Liver (tissue), 9 donors: ENCODE results near the gene EOLA1. TPM values are rescaled to one million over a fixed set of nuclear protein-coding genes. Genes with fewer than 3 reads are reported as not detected.

ENCODE experiments used
- DNase-seq: peaks from one replicate; pipeline ENCODE4 v3.0.0-alpha.2; 2017; ENCODE audit warnings: low spot score
- H3K27ac ChIP-seq, 2 donors: one replicate each; pipeline ENCODE4 v1.7.0; 2013; ENCODE audit warnings: inconsistent platforms in 2 of 2, low read length in 2 of 2, control low read depth in 1 of 2, low read depth in 1 of 2, mild to moderate bottlenecking in 1 of 2
- H3K27me3 ChIP-seq, 4 donors: one replicate each; pipeline versions ENCODE4 v1.6.1 to v1.7.0; 2013; ENCODE audit warnings: low read length in 3 of 4, inconsistent platforms in 1 of 4, mild to moderate bottlenecking in 1 of 4, moderate library complexity in 1 of 4; ENCODE audit not compliant: control insufficient read depth in 4 of 4, insufficient read depth in 4 of 4
- H3K36me3 ChIP-seq, 4 donors: one replicate each; pipeline versions ENCODE4 v1.6.1 to v1.7.0; 2013; ENCODE audit warnings: low read length in 3 of 4, mild to moderate bottlenecking in 3 of 4, low read depth in 1 of 4, moderate library complexity in 1 of 4; ENCODE audit not compliant: control insufficient read depth in 4 of 4, insufficient read depth in 3 of 4
- H3K4me1 ChIP-seq, 4 donors: one replicate each; pipeline versions ENCODE4 v1.6.1 to v1.7.0; 2013; ENCODE audit warnings: low read length in 3 of 4, mild to moderate bottlenecking in 3 of 4, moderate library complexity in 1 of 4; ENCODE audit not compliant: control insufficient read depth in 4 of 4, insufficient read depth in 4 of 4
- H3K4me3 ChIP-seq, 3 donors: one replicate each; pipeline versions ENCODE4 v1.6.1 to v1.7.0; 2013; ENCODE audit warnings: low read length in 3 of 3, control low read depth in 1 of 3, low read depth in 1 of 3, mild to moderate bottlenecking in 1 of 3
- H3K9ac ChIP-seq, 2 donors: one replicate each; pipeline ENCODE4 v1.7.0; 2013; ENCODE audit warnings: low read length in 2 of 2, mild to moderate bottlenecking in 2 of 2, moderate library complexity in 2 of 2, control low read depth in 1 of 2, low read depth in 1 of 2
- H3K9me3 ChIP-seq, 4 donors: one replicate each; pipeline versions ENCODE4 v1.6.1 to v1.7.0; 2013; ENCODE audit warnings: low read length in 3 of 4; ENCODE audit not compliant: control insufficient read depth in 4 of 4
- EGR1 ChIP-seq, 2 donors: IDR thresholded peaks; 2 replicates each; pipeline ENCODE4 v1.6.1; 2016 to 2018; ENCODE audit warnings: antibody characterized with exemption in 2 of 2, low read depth in 2 of 2
- FOXA1 ChIP-seq: IDR thresholded peaks from 2 replicates; pipeline ENCODE4 v1.6.1; 2016; ENCODE audit warnings: antibody characterized with exemption
- FOXA2 ChIP-seq: IDR thresholded peaks from 2 replicates; pipeline ENCODE4 v1.6.1; 2016; ENCODE audit warnings: antibody characterized with exemption
- GABPA ChIP-seq, 2 donors: IDR thresholded peaks in 1 of 2; conservative IDR thresholded peaks in 1 of 2; 2 replicates each; pipeline ENCODE4 v1.6.1; 2016; ENCODE audit warnings: antibody characterized with exemption in 2 of 2, mild to moderate bottlenecking in 1 of 2, moderate library complexity in 1 of 2
- HNF4A ChIP-seq, 2 donors: conservative IDR thresholded peaks; 2 replicates each; pipeline ENCODE4 v1.6.1; 2016; ENCODE audit warnings: antibody characterized with exemption in 2 of 2, mild to moderate bottlenecking in 2 of 2
- HNF4G ChIP-seq: IDR thresholded peaks from 2 replicates; pipeline ENCODE4 v1.6.1; 2016; ENCODE audit warnings: antibody characterized with exemption
- RAD21 ChIP-seq, 2 donors: IDR thresholded peaks; 2 replicates each; pipeline ENCODE4 v1.6.1; 2016; ENCODE audit warnings: antibody characterized with exemption in 2 of 2, mild to moderate bottlenecking in 2 of 2
- SP1 ChIP-seq: IDR thresholded peaks from 2 replicates; pipeline ENCODE4 v1.6.1; 2018; ENCODE audit warnings: antibody characterized with exemption, mild to moderate bottlenecking
- TAF1 ChIP-seq: conservative IDR thresholded peaks from 2 replicates; pipeline ENCODE4 v1.6.1; 2016; ENCODE audit warnings: antibody characterized with exemption, mild to moderate bottlenecking
- YY1 ChIP-seq: IDR thresholded peaks from 2 replicates; pipeline ENCODE4 v1.6.1; 2016; ENCODE audit warnings: antibody characterized with exemption, mild to moderate bottlenecking
- WGBS: extraction: QIAGEN DNeasy Blood & Tissue Kit; methylation state at CpG from one replicate; pipeline ENCODE4 v1.1.7; 2013; 5-methylcytosine and 5-hydroxymethylcytosine counted together
- polyA plus RNA-seq, 2 donors: library from polyadenylated mRNA; stranded (reverse) in 1 of 2; unstranded in 1 of 2; fragments of 200-250 nt in 1 of 2; fragments of >200 nt in 1 of 2; fragmentation: Nextera tagmentation in 1 of 2; extraction: Ambion mirVana in 1 of 2; gene quantifications; one replicate each; pipeline versions ENCODE4 v1.2.1 to v1.2.3, GENCODE V29; 2013 to 2015
- total RNA-seq, 2 donors: library from RNA; depleted of rRNA; stranded (reverse); fragments of >200 nt; gene quantifications; one replicate each; pipeline ENCODE4 v1.2.3, GENCODE V29; 2014
- TF ChIP-seq, protein P1 (sequence below): fragments of 150-350 bp; IDR thresholded peaks from 2 replicates; pipeline ENCODE4 v1.5.1; 2017; ENCODE audit warnings: improper control_type of control experiment, low read depth, low read length; ENCODE audit not compliant: missing input control
- TF ChIP-seq, protein P2 (sequence below): IDR thresholded peaks from 2 replicates; pipeline ENCODE4 v1.6.1; 2016; ENCODE audit warnings: antibody characterized with exemption
- TF ChIP-seq, protein P3 (sequence below): IDR thresholded peaks from 2 replicates; pipeline ENCODE4 v1.6.1; 2016; ENCODE audit warnings: antibody characterized with exemption, mild to moderate bottlenecking
- TF ChIP-seq, protein P4 (sequence below): IDR thresholded peaks from 2 replicates; pipeline ENCODE4 v1.6.1; 2016; ENCODE audit warnings: antibody characterized with exemption
- TF ChIP-seq, protein P5 (sequence below): IDR thresholded peaks from 2 replicates; pipeline ENCODE4 v1.6.1; 2016; ENCODE audit warnings: antibody characterized with exemption
- donor health status: healthy.
- donor health status: healthy.
- donor health status: healthy.
- donor health status: healthy.
- donor health status: healthy.

The EOLA1 gene
- total and polyA plus RNA-seq, 4 donors: 7.5 to 17.2 (median 11.2) TPM

DNA sequence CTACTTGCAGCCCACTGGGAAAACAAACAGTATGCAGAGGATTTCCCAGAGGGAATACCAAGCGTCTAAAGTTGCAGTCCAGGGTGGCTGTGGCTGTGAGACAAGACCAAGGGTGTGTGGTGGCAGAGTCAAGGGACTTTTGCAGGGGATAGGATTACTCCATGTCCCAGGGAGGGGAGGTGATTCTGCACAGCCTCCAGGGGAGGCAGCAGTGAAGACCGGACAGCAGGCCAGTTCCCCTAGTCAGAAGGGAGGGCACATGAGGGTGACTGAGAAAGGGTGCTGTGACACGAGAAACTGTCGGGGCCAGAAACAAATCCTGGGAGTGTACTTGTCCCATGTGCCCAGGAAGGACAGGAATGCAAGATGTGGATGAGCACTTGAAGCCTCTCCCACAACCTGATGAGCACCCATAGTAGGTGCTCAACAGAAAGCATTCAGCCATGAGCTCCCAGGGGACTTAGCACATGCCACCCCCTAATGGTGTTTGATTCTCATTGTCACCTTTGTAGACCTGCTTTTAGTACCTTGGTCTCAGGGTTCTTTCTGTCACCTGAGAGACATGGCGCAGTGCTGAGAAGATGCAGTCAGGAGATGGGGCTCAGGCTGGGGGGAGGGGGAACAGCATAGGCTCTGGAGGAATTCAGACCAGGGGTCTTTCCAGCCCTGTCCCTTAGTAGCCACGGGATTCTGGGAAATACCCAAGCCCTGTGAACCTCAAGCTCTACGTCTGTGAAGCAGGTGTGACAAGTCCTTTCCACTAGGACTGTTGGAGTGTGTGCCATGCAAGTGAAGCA, 27.0 kb downstream of the EOLA1 start:
- H3K4me1 ChIP-seq: no peaks in the 10 kb centered on the region
- no peaks in the 10 kb centered on the region for H3K27me3 ChIP-seq
- no peaks in the 10 kb centered on the region for H3K9me3 ChIP-seq
- H3K4me3 ChIP-seq: no peak overlapping the region
- WGBS: 90% methylated on average over 7 of the region's 7 CpGs
- H3K27ac ChIP-seq: no peak overlapping the region
- no peak overlapping the region for H3K9ac ChIP-seq
- no peak for DNase-seq
- TF ChIP-seq, protein P1, sequence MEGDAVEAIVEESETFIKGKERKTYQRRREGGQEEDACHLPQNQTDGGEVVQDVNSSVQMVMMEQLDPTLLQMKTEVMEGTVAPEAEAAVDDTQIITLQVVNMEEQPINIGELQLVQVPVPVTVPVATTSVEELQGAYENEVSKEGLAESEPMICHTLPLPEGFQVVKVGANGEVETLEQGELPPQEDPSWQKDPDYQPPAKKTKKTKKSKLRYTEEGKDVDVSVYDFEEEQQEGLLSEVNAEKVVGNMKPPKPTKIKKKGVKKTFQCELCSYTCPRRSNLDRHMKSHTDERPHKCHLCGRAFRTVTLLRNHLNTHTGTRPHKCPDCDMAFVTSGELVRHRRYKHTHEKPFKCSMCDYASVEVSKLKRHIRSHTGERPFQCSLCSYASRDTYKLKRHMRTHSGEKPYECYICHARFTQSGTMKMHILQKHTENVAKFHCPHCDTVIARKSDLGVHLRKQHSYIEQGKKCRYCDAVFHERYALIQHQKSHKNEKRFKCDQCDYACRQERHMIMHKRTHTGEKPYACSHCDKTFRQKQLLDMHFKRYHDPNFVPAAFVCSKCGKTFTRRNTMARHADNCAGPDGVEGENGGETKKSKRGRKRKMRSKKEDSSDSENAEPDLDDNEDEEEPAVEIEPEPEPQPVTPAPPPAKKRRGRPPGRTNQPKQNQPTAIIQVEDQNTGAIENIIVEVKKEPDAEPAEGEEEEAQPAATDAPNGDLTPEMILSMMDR: no peak
- TF ChIP-seq YY1 (no peak), FOXA2 (no peak), HNF4G (no peak), EGR1 (IDR thresholded peaks at IDR 0.05; ENCODE audit: low read depth in 2 of 2) (no peak), TAF1 (no peak), SP1 (no peak)
- TF ChIP-seq, protein P2, sequence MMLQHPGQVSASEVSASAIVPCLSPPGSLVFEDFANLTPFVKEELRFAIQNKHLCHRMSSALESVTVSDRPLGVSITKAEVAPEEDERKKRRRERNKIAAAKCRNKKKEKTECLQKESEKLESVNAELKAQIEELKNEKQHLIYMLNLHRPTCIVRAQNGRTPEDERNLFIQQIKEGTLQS: no peak
- TF ChIP-seq, protein P3, sequence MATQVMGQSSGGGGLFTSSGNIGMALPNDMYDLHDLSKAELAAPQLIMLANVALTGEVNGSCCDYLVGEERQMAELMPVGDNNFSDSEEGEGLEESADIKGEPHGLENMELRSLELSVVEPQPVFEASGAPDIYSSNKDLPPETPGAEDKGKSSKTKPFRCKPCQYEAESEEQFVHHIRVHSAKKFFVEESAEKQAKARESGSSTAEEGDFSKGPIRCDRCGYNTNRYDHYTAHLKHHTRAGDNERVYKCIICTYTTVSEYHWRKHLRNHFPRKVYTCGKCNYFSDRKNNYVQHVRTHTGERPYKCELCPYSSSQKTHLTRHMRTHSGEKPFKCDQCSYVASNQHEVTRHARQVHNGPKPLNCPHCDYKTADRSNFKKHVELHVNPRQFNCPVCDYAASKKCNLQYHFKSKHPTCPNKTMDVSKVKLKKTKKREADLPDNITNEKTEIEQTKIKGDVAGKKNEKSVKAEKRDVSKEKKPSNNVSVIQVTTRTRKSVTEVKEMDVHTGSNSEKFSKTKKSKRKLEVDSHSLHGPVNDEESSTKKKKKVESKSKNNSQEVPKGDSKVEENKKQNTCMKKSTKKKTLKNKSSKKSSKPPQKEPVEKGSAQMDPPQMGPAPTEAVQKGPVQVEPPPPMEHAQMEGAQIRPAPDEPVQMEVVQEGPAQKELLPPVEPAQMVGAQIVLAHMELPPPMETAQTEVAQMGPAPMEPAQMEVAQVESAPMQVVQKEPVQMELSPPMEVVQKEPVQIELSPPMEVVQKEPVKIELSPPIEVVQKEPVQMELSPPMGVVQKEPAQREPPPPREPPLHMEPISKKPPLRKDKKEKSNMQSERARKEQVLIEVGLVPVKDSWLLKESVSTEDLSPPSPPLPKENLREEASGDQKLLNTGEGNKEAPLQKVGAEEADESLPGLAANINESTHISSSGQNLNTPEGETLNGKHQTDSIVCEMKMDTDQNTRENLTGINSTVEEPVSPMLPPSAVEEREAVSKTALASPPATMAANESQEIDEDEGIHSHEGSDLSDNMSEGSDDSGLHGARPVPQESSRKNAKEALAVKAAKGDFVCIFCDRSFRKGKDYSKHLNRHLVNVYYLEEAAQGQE: no peak
- TF ChIP-seq, protein P4, sequence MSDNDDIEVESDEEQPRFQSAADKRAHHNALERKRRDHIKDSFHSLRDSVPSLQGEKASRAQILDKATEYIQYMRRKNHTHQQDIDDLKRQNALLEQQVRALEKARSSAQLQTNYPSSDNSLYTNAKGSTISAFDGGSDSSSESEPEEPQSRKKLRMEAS: no peak
- TF ChIP-seq, protein P5, sequence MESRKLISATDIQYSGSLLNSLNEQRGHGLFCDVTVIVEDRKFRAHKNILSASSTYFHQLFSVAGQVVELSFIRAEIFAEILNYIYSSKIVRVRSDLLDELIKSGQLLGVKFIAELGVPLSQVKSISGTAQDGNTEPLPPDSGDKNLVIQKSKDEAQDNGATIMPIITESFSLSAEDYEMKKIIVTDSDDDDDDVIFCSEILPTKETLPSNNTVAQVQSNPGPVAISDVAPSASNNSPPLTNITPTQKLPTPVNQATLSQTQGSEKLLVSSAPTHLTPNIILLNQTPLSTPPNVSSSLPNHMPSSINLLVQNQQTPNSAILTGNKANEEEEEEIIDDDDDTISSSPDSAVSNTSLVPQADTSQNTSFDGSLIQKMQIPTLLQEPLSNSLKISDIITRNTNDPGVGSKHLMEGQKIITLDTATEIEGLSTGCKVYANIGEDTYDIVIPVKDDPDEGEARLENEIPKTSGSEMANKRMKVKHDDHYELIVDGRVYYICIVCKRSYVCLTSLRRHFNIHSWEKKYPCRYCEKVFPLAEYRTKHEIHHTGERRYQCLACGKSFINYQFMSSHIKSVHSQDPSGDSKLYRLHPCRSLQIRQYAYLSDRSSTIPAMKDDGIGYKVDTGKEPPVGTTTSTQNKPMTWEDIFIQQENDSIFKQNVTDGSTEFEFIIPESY: no peak
- no peaks in the 10 kb centered on the region for H3K36me3 ChIP-seq

DNA sequence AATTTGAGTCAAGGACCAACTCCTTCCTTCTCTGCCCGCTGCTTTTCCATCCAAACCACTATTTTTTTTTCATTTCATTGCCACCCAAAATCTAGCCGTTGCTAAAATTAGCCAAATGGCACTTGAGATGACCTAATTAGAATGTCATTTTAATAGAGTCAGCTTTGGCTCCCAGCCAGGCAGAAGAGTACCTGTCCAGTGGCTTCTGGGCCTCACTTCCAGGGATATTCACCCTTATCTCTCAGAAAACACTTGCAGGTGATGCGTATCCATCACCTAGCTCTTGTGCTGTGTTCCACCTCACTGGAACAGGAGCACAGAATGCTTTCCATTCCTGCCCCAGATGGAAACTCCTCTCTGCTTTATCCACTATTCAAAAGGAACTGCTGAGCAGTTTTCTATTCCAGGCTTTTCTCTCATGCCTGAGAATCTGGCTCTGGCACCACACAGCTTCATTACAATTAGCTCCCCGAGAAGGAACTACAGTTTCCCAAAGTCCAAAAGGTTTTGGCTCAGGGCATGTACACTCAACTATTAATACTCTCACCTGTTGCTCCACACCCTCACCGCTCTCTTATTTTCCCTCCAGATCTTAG, 28.0 kb downstream of the EOLA1 start:
- no peaks in the 10 kb centered on the region for H3K27me3 ChIP-seq
- TF ChIP-seq, protein P2: no peak
- TF ChIP-seq HNF4A (conservative IDR thresholded peaks at IDR 0.05) (no peak), RAD21 (IDR thresholded peaks at IDR 0.05) (no peak), GABPA (IDR thresholded peaks at IDR 0.05 in 1 of 2, conservative IDR thresholded peaks at IDR 0.05 in 1 of 2) (no peak), FOXA1 (no peak), SP1 (no peak), HNF4G (no peak), TAF1 (no peak)
- TF ChIP-seq, protein P5: no peak
- TF ChIP-seq, protein P4: no peak

More for the DNA sequence above, 28.0 kb downstream of the EOLA1 start:
- no peak overlapping the region for H3K9ac ChIP-seq
- no peak overlapping the region for H3K27ac ChIP-seq
- WGBS: 86% methylated on average over 5 of the region's 5 CpGs
- H3K4me1 ChIP-seq: no peaks in the 10 kb centered on the region
- H3K36me3 ChIP-seq: no peaks in the 10 kb centered on the region
- no peaks in the 10 kb centered on the region for H3K9me3 ChIP-seq
- H3K4me3 ChIP-seq: no peak overlapping the region
- DNase-seq: no peak
